Hematopoietic multipotent progenitor cell treated with erythropoietin and hydrocortisone succinate and interleukin-3 and kit ligand, for 6 days (in vitro differentiated cells): ENCODE data around the gene SBK1.
A peak's percentile ranks its signal among the peaks of the same experiment; 100 is the strongest.
"Not testable (repeated sequence)": the region's sequence is repeated elsewhere in the genome, so short reads cannot be mapped to it uniquely, and the experiment has no call there.

Experiments
- DNase-seq: peaks from one replicate; pipeline ENCODE4 v3.0.0-alpha.2; 2015

Gene SBK1

DNA sequence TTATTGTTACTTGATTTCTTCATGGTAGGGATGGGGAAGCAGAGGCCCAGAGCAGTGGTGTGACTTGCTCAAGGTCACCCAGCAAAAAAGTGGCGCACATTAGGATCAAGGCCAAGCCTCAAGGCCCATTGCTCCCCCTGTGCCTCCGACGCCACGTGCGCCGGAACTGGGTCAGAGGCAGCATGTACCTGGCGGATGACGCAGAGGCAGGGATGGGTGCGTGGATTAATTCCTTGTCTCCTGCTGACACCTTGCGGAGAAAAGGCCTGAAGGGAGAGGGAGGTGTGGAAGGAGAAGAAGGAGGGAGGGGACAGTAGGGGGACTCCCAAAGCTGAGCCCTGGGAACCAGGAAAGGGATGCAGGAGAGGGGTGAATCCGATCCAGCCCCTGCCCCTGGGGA is 18.5 kb downstream of the SBK1 start:
- no peak for DNase-seq

DNA sequence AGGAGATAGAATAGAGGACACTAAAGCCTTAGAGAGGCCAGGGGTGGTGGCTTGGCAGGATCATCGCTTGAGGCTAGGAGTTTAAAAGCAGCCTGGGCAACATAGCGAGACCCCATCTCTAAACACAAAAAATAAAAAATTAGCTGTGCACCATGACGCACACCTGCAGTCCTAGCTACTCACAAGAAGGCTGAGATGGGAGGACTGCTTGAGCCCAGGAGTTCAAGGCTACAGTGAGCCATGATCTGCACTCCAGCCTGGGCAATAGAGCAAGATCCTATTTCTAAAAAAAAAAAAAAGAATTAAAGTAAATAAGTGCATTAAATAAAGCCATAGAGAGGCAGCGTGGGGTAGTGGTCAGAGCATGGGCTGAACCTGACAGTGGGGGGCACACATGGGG is 19.1 kb downstream of the SBK1 start:
- no peak for DNase-seq

DNA sequence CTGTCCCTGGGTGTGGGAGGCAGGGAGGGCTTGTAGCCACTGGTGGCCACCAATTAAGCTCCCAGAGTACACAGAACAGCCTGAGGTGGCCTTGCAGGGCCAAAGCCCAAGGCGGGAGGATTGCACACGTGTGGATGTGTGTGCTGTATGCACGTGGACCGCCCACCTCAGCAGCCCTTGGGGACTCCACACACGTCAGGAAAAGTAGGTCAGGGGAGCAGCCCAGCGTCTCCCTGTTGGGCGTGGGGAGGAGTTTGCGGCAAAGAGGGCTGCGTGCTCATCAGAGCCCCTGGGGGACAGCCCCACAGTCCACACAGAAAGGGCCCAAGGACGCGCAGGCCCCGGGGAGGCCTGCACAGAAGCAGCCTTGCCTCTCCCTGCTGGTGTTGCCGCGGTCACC is 19.6 kb downstream of the SBK1 start:
- DNase-seq: no peak

DNA sequence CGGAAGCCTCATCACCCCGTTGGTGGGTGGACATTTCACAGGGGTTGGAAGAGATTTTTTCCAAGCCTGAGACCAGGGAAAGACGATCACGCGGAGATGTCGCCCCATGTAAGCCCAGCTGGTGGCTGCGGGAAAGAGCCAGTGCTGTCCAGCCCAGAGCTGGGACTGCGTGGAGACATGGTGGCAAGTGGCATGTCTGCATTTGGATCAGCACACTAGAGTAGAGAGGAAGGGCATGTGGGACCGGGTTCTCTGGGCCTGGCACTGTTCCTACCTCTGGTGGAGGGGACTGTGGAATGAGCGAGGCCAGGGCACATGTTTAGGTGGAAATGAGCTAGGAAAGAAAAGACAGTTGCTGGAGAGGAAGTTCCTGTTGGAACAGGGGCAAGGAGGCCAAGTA is 20.0 kb downstream of the SBK1 start:
- no peak for DNase-seq

DNA sequence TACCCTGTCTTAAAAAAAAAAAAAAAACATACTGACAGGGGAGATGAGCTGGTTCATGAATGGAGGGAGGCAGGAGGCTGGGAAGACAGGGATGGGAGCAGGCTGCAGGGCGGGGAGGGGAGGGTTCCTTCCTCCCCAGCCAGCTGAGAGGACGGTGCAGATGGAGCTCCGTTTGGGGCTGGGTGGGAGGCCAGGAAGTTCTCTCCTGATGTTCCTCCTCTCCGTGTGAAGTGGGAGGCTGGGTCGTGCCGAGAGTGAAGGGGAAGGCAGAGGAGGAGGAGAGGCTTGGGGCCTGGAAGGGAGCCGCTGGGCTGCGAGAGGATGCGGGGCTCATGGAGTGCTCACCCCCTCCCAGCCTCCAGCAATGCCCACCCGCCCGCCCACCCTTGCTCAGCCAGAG is 21.3 kb downstream of the SBK1 start:
- DNase-seq: no peak

DNA sequence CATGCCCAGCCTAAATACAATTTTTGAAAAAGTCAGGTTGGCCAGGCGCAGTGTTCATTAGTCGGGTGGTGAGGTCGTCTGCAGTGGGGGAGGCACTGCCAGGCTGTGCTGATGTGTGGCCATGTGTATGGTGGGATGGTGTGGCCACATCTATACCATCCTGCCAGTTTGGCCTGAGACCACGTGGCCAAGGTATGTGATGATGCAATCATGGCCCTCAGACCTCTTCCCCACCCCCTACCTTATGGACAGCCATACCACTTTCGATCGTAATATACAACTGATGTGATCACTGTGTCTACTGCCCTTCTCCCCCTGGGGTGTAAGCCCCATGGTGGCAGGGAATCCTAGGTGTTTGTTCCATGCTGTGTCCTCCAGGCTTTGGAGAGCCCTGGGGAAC is 23.7 kb downstream of the SBK1 start:
- DNase-seq: no peak

DNA sequence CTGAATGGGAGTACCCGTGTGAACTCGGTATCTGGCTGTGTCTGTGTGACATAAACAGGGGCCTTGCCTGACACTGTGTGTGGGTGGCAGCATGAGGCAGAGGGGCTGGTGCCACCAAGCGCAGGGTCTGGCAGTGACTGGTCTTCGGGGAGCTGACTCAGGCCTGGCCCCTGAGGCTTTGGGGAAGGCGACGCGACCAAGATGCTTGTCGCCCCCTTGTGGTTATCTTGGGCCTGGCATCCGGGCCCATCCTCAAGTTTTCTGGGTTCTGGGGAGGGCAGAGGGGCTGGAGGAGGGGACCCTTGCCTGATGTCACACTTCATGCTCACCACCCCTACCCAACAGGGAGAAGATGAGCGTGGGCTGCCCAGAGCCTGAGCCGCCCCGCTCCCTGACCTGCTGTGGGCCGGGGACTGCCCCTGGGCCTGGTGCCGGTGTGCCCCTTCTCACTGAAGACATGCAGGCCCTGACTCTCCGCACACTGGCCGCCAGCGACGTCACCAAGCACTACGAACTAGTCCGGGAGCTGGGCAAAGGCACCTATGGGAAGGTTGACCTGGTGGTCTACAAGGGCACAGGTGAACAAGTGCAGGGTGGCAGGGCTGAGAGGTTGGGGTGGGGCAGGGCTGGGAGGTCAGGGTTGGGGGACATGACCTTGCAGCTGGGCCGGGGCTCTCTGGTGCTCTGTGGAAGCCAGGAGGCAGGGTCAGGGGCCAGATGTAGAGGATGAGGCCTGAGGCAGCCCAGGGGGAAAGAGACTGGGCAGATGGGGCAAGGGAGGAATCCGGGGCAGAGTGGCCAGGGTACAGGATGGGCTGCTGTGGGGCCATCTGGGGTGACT is 24.9 kb downstream of the SBK1 start:
- DNase-seq: peak; percentile 79

DNA sequence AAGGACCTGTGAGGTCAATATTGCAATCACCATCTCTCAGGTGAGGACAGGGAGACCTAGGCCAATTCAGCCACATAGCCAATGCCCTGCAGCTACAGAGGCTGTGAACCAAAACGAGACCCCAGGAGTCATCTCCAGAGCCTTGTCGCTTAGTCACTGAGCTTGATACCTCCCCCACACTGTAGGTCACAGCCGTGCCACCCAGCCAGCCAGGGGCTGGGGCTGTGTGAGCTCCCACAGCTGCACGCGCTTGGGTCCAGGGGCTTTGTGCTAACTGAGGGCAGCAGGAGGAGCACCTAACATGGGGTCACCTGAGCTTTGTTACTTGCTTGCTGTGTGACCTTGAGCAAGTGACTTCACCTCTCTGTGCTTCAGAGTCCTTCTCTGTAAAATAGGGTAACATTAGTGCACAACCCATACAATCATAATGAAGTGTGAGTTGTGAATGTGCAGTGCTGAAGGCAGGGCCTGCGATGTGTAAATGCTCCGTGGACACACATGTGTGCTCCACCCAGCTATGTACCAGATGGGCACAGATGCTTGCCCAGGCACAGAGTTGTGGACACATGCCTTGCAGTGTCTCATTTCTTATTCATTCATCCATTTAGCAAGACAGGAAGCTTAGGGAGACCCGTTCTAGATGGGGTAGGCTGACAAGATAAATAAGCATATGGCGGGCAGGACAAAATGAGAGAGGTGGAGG is 25.9 kb downstream of the SBK1 start:
- DNase-seq: no peak

DNA sequence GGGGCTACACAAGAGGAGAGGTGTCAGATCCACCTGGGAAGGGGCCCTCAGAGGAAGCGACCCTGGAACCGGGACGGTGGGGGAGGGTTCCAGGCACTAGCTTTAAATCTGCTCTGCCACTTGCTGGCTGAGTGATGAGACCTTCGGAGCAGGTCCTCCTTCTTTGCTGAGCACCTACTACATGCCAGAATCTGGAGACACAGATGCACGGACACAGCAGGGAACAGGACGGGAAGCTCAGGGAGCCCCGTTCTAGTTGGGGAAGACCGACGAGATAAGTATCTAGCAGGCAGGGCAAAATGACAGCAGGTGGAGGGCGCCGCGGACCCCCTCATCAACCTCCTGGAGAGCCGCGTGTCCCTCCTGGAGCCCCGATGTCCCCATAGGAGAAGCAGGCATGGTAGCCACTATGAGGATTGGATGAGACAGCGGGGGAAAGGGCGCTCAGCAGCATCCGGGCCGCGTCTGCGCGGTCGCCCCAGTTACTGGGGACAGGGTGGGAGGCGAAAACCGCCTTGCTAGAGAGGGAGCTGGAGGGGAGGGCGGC is 27.2 kb downstream of the SBK1 start:
- no peak for DNase-seq

DNA sequence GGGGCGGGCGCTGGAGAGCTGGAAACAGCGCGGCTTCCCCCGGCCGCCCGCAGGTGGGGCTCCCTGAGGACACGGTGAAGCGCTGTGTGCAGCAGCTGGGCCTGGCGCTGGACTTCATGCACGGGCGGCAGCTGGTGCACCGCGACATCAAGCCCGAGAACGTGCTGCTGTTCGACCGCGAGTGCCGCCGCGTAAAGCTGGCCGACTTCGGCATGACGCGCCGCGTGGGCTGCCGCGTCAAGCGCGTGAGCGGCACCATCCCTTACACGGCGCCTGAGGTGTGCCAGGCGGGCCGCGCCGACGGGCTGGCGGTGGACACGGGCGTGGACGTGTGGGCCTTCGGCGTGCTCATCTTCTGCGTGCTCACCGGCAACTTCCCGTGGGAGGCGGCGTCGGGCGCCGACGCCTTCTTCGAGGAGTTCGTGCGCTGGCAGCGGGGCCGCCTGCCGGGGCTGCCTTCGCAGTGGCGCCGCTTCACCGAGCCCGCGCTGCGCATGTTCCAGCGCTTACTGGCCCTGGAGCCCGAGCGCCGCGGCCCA is 27.8 kb downstream of the SBK1 start:
- no peak for DNase-seq

DNA sequence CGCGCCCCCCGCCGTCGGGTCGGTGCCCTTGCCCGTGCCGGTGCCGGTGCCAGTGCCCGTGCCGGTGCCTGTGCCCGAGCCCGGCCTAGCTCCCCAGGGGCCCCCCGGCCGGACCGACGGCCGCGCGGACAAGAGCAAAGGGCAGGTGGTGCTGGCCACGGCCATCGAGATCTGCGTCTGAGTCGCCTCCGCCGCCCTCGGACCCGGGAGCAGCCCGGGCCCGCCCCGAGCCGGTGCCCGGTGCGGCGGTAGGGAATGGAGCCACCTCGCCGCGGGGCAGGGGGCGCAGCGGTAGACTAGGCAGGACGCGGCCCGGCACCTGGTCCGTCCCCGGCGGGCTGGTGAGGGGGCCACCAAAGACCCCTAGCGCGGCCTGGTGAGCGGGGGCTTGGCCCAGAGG is 28.4 kb downstream of the SBK1 start:
- DNase-seq: no peak

DNA sequence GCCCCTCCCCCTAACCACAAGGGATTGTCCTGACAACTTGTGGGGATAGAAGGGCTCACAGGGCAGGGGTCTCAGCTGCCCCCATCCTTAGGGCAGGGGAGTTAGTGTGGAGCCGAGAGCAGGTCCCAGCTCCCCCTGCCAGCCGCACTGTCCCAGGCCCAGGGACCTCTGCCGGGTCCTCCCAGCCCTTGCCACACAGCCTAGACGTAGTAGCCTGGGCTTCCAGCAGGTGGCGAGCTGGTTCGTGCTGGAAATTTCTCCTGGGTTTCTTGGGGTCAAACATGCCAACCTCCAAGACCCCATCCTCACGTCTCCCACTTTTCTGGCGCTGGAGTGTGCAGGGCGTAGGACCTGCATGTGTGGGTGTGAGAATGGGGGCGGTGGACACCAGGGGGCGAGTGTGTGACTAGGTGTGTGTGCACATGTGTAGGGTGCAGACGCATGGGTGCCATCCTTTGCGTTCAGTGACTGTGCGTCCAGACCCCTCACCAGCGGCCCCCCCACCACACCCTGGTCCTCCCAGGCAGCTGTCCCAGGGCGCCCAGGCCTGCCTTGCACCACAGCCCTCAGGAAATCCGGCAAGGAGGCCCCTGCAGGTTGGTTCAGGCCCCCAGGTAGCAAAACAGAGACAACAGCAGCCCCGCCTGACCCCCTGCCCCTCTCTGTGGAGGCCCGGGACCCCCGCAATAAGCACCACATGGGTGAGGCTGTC is 29.5 kb downstream of the SBK1 start:
- DNase-seq: peak; percentile 66

DNA sequence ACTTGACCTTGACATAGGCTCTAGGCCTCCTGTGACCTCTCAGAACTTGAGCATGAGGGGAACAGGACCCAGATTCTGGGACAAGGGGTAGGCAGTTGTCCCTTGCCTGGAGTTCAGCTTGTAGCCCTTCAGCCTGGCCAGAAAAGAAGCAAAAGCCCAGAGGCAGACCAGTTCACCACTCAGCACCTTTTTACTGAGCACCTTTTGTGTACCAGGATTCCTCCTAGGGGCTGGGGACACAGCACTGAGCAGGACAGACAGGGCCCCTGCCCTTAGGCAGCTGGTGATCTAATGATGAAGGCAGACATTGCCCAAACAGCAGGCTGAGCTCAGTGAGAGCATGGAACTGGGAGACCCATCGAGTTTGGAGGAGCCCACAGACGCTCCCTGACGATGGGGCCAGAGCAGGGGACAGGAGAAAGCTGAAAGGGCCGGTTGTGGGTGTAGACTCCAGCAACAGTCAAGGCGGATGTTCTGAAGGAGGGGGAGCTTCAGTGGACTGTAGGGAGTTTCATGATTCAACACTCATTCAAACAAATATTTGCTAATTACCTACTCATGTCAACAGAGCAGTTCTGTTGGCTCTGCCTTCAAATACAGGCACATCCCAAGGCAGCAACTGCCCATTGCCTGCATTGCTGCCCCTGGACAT is 32.0 kb downstream of the SBK1 start:
- DNase-seq: no peak

DNA sequence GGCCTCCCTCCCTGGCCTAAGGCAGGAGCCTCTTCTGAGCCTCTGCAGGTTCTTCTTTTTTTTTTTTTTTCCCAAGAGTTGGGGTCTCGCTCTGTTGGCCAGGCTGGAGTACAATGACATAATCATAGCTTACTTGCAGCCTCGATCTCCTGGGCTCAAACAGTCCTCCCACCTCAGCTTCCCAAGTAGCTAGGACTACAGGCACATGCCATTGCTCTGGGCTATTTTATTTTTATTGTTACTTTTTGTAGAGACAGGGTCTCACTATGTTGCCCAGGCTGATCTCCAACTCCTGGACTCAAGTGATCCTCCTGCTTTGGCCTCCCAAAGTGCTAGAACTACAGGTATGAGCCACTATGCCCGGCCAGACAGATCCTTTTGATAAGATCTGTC is 32.6 kb downstream of the SBK1 start:
- no peak for DNase-seq

DNA sequence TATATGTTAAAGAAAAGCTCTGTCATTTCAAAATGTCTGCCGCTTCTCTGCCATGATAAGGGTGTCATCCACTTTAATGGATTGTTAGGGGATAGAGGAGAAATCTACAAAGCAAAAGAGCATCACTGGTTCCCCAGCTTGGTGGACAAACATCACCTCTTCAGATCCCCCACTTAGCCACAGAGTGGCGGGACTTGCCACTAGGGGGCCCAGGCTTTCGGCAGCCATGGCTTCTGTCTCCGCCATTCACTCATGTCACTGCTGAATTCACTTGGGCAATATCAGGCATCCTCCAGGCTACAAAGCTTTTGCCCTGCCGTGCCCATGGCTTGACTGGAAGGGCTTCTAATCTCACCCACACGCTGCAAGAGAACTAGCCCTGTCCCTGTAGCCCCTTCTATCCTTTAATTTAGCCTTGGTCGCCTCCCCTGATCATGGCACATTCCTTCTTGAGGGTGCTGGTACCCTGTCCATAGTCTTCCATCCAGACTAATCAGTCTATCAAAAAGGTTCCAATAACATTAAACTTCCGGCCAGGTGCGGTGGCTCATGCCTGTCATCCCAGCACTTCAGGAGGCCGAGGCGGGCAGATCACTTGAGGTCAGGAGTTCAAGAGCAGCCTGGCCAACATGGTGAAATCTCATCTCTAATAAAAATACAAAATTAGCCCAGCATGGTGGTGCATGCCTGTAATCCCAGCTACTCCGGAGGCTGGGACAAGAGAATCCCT is 34.7 kb downstream of the SBK1 start:
- DNase-seq: peak; percentile 83

DNA sequence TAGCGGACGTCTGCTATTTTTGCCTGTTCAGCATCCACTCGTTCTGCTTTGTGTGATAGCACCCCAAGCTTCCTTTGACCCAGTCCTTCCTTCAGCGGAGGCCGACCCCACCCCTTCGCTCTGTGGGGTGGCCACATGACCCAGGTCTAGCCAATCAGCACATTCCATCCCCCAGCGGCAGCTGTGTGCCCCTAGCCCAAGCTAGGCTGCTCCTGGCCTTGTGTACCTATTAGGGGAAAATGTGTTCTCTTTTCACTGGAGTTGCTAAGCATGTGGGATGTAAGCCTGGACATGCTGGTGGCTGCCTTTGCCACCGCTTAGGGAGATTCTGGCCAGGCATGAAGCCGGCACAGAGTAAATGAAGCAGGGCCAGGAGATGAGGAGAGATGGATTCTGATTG is 37.9 kb downstream of the SBK1 start:
- not testable (repeated sequence) for DNase-seq

DNA sequence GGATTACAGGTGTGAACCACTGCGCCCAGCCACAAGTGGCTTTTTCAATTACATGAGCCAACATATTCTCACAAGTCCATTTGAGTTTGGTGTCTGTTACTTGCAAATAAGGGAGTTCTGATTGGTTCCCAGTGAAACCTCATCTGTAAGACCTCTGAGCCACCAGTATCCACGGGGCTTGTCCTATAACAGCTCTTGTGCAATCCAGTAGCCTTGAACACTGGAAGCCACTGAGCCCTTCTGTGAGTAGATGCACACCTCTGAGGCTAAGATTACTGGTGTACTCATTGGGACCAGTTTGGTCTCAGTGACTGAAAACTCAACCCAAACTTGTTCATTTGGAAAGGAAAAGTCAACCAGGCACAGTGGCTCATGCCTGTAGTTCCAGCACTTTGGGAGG is 38.7 kb downstream of the SBK1 start:
- DNase-seq: not testable (repeated sequence)

DNA sequence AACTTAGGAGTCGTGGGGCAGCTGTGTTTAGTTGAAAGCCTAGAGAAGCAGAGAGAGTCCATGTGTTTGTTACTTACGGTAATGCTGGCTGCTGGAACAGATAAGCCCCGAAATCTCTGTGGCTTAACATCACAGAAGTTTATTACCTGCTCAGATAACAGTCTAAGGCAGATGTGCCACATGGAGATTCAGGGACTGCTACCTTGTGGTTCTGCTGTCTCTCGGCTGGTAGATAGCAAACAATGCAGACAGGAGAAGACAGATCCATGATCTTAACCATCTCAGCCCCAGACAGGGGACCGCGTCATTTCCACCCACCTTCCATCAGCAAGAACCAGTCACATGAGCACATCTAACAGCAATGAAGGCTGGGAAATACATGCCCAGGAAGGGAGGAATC is 40.3 kb downstream of the SBK1 start:
- DNase-seq: not testable (repeated sequence)

DNA sequence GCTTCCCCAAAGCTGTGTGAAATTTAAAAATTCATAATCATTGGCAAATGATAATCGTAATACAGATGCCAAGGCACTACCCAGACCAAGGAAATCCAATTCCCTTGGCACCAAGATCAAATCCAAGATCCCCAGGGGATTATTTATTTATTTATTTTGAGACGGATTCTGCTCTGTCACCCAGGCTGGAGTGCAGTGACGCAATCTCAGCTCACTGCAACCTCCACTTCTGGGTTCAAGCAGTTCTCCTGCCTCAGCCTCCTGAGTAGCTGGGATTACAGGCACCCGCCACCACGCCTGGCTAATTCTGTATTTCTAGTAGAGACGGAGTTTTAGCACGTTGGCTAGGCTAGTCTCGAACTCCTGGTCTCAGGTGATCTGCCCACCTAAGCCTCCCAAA is 43.4 kb downstream of the SBK1 start:
- DNase-seq: not testable (repeated sequence)

DNA sequence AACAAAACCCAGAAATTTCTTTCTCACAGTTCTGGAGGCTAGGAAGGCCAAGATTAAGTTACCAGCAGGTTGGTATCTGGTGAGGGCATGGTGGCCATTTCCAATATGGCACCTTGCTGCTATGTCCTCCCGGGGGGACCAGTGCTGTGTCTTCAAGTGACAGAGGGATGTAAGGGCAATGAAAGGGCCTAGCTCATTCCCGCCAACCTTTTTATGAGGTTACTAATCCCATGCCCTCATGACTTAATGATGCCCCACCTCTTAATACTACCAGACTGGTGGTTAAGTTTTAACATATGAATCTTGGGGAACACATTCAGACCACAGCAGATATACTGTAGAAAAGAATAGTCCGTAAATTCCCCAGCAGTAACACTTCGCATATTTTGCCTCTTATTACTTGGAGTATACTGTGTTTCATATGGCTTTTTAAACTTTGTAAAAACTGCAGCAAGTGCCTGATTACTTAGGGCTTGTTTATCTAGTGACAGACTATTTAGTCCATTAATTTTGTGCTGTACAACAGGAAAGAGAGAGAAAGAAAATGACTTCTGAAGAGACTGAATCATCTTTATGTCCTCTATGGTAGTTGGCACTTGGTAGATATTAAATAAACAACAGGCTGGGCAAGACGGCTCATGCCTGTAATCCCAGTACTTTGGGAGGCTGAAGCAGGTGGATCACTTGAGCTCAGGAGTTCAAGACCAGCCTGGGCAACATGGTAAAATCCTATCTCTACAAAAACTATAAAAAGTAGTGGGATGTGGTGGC is 44.8 kb downstream of the SBK1 start:
- DNase-seq: not testable (repeated sequence)

DNA sequence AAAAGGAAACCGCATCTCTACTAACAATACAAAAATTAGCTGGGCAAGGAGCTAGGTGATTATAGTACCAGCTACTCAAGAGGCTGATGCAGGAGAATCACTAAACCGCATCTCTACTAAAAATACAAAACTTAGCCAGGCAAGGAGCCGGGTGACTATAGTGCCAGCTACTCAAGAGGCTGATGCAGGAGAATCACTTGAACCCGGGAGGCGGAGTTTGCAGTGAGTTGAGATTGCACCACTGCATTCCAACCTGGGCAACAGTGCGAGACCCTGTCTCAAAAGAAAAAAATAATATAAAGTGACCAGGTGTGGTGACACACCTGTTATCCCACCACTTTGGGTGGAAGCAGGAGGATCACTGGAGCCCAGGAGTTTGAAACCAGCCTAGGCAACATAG is 45.9 kb downstream of the SBK1 start:
- not testable (repeated sequence) for DNase-seq
